ENCODE data around the gene SLC6A8. TPM values are rescaled to one million over a fixed set of nuclear protein-coding genes. Genes with fewer than 3 reads are reported as not detected.

SLC6A8 gene
- total RNA-seq, 1 donor from 2014 or later, result 56.8 TPM

DNA sequence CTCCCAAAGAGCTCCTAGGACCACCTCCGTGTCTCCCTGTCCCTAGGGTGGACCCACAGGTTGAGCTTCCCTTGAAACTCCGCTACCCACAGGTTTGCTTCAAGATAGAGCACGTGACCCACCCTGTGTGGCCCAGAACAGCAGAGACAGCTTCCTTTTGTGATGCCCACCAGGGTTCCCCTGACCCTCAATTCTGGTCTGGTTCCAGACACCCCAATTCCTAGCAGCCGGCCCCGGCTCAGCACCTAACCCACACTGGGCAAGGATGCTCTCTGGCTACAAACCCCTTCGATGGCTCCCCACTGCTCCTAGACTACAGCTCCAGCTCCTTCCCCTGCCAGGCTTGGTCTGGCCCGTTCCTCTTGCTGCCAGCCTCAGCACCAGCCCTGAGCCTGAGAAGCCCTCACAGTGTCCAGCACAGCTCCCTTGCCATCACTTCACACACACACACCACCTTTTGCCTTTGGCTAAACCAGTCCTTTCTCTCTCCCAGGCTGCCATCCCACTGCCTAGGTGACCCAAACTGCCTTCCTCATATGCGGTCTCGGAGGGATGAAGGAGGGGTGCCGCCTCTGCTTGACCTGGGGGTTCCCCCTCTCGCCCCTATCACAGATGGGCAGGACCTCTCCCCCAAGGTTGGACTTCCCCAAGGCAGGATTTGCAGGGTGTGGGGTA, 20.3 kb upstream of the SLC6A8 start:
- no peaks in the 10 kb centered on the region for H3K9me3 Mint-ChIP-seq
- H3K27me3 Mint-ChIP-seq, result peaks cover 50% of the 10 kb centered on the region
- no peak for TF ChIP-seq CTCF (conservative IDR thresholded peaks at IDR 0.05)
- no peak overlapping the region for H3K4me3 Mint-ChIP-seq
- H3K4me1 Mint-ChIP-seq (ENCODE audit: unreplicated experiment), result peaks cover 3% of the 10 kb centered on the region
- no peak for DNase-seq (ENCODE audit: extremely low spot score, unreplicated experiment)
- no peak overlapping the region for H3K27ac Mint-ChIP-seq
- H3K36me3 Mint-ChIP-seq, result no peaks in the 10 kb centered on the region

- no peaks in the 10 kb centered on the region for H3K9me3 Mint-ChIP-seq
- DNase-seq (ENCODE audit: extremely low spot score, unreplicated experiment), result peak; percentile 83
- peak; percentile 82 for TF ChIP-seq CTCF (conservative IDR thresholded peaks at IDR 0.05)
- H3K27me3 Mint-ChIP-seq, result peaks cover 49% of the 10 kb centered on the region
- peaks cover 3% of the 10 kb centered on the region for H3K4me1 Mint-ChIP-seq (ENCODE audit: unreplicated experiment)
- no peak overlapping the region for H3K27ac Mint-ChIP-seq
- no peak overlapping the region for H3K4me3 Mint-ChIP-seq
- no peaks in the 10 kb centered on the region for H3K36me3 Mint-ChIP-seq
These were observed 19.8 kb upstream of the SLC6A8 start for GRCh38 chrX:153667956-153668396.

- no peak for DNase-seq (ENCODE audit: extremely low spot score, unreplicated experiment)
- H3K4me3 Mint-ChIP-seq, result no peak overlapping the region
- peaks cover 45% of the 10 kb centered on the region for H3K27me3 Mint-ChIP-seq
- no peak overlapping the region for H3K27ac Mint-ChIP-seq
- H3K4me1 Mint-ChIP-seq (ENCODE audit: unreplicated experiment), result peaks cover 3% of the 10 kb centered on the region
- no peak for TF ChIP-seq CTCF (conservative IDR thresholded peaks at IDR 0.05)
- no peaks in the 10 kb centered on the region for H3K36me3 Mint-ChIP-seq
- no peaks in the 10 kb centered on the region for H3K9me3 Mint-ChIP-seq
These were observed 19.1 kb upstream of the SLC6A8 start for GRCh38 chrX:153668423-153669173.

DNA sequence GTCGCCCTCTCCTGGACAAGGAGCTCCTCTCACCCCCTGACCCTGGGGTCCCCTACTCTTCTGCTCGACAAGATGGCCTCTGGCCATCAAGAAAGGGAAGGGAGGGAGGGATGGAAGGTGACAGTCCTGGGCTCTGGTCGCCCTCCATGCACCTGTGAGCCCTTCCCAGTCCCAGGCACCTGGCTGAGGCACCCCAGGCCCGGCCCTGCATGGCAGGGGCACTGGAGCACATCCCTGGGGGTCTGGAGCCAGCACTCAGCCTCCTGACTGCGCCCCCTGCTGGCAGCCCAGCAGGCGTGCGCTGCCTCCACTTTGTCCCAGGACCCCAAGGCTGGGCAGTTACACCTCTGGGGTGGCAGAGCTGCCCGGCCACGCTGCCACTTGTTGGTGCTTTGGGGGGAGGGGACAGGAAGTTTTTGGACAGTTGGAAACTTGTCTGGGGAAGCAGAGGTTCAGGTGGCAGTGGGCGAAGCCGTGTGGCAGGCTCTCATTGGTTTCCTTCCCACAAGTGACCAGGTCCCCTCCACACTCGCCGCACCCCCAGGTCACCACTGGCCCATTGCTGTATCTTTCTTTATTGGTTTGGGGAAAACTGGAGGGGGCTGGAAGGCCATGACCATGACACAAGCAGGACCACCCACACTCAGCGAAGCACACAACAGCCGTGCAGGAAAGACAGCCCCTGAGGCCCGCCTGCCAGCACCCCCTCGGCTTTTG, 18.4 kb upstream of the SLC6A8 start:
- Mint-ChIP-seq H3K4me3 (no peak overlapping the region), H3K27me3 (peaks cover 48% of the 10 kb centered on the region), H3K27ac (no peak overlapping the region), H3K9me3 (no peaks in the 10 kb centered on the region), H3K36me3 (no peaks in the 10 kb centered on the region), H3K4me1 (ENCODE audit: unreplicated experiment) (peaks cover 6% of the 10 kb centered on the region)
- no peak for DNase-seq (ENCODE audit: extremely low spot score, unreplicated experiment)
- peak; percentile 84 for TF ChIP-seq CTCF (conservative IDR thresholded peaks at IDR 0.05)

DNA sequence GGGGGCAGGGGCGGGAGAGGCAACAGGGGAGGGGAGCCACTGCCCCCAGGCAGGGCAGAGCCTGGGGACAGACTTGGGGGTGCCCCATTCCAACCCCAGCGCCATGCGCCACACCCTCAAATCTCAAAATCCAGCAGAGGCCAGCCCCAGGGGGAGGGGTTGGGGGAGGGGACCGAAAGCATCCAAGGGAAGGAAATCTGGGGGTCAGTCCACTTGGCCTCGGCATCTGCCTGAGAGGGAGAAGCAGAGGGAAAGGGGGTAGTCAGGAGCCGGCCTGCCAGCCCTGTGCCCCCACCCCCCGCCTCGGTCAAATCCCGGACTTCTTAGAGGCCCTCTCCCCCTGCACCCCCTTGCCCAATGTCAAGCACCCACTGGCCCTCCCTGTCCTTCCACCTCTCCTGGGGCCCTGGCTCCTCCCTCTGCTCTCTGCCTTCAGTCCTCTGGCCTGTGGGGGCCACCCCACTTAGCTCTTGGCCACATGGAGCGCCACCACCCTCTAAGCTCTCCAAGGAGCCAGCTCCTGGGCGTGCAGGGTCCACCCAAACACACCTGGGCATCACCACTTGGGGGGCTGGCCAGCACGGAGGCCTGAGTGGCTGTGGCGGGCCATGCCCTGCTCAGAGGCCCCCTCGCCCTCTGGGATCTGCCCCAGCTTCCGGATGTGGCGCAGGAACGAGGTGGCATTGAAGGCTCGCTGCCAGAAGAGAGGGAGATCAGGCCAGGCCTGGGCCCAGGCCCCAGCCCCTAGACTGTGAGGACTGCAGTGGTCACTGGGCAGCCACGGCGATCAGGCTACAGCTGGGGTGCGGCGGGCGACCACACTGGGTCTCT, 17.6 kb upstream of the SLC6A8 start:
- H3K27me3 Mint-ChIP-seq, result peaks cover 48% of the 10 kb centered on the region
- no peak overlapping the region for H3K27ac Mint-ChIP-seq
- H3K9me3 Mint-ChIP-seq, result no peaks in the 10 kb centered on the region
- no peak overlapping the region for H3K4me3 Mint-ChIP-seq
- no peaks in the 10 kb centered on the region for H3K36me3 Mint-ChIP-seq
- DNase-seq (ENCODE audit: extremely low spot score, unreplicated experiment), result no peak
- peaks cover 9% of the 10 kb centered on the region for H3K4me1 Mint-ChIP-seq (ENCODE audit: unreplicated experiment)
- no peak for TF ChIP-seq CTCF (conservative IDR thresholded peaks at IDR 0.05)

Data from type B pancreatic cell (in vitro differentiated cells).